Amygdala (tissue), 56 donors: Measurements from ENCODE around the gene KDM1A.
"Not testable (repeated sequence)": the region's sequence is repeated elsewhere in the genome, so short reads cannot be mapped to it uniquely, and the experiment has no call there.

Experiments used
- DNase-seq, 56 donors: peaks; one replicate each; lab custom pipeline; 2025; lab: John Stamatoyannopoulos, UW

KDM1A gene

GRCh38 chr1:23019094-23019862, at the start of gene KDM1A:
Gene KDM1A, plus strand, starts transcription at chr1:23019468. Its CDS starts 129 bp downstream, at chr1:23019597.
- DNase-seq: peak; percentile 53 to 98 (median 93)

GRCh38 chr1:22970096-22970495, 49.2 kb upstream of the KDM1A start:
- DNase-seq: no peak

- DNase-seq: no peak
Measured at GRCh38 chr1:22971161-22971560, 48.1 kb upstream of the KDM1A start.

- no peak for DNase-seq
Measured at GRCh38 chr1:22971611-22972405, 47.5 kb upstream of the KDM1A start.

- DNase-seq: no peak
Measured at GRCh38 chr1:22972760-22973159, 46.5 kb upstream of the KDM1A start, which contains the start of gene LACTBL1. Gene LACTBL1, minus strand, starts transcription at chr1:22972866. Its CDS starts 550 bp downstream, at chr1:22972316.

- no peak for DNase-seq
Measured at GRCh38 chr1:22975694-22976093, 43.6 kb upstream of the KDM1A start.

GRCh38 chr1:22976127-22976460, 43.2 kb upstream of the KDM1A start:
- DNase-seq: no peak

GRCh38 chr1:22976461-22977243, 42.6 kb upstream of the KDM1A start:
- DNase-seq: peak in 46 of 56 donors; percentile 1 to 70 (median 30)

- no peak for DNase-seq
Measured at GRCh38 chr1:22978299-22978698, 41.0 kb upstream of the KDM1A start.

GRCh38 chr1:22980471-22980790, 38.8 kb upstream of the KDM1A start:
- not testable (repeated sequence) for DNase-seq

- DNase-seq: no peak
Measured at GRCh38 chr1:22983944-22984343, 35.3 kb upstream of the KDM1A start.

- not testable (repeated sequence) for DNase-seq
Measured at GRCh38 chr1:22992384-22992783, 26.9 kb upstream of the KDM1A start.

GRCh38 chr1:22993220-22993795, 26.0 kb upstream of the KDM1A start:
- not testable (repeated sequence) for DNase-seq

- DNase-seq: no peak
Measured at GRCh38 chr1:22995774-22996173, 23.5 kb upstream of the KDM1A start.

- DNase-seq: not testable (repeated sequence)
Measured at GRCh38 chr1:22997528-22997927, 21.7 kb upstream of the KDM1A start.

- not testable (repeated sequence) for DNase-seq
Measured at GRCh38 chr1:23000133-23000532, 19.1 kb upstream of the KDM1A start.

- not testable (repeated sequence) for DNase-seq
Measured at GRCh38 chr1:23002218-23002617, 17.1 kb upstream of the KDM1A start.

GRCh38 chr1:23004112-23004511, 15.2 kb upstream of the KDM1A start:
- no peak for DNase-seq

- DNase-seq: not testable (repeated sequence)
Measured at GRCh38 chr1:23004769-23005168, 14.5 kb upstream of the KDM1A start.

GRCh38 chr1:23007106-23007505, 12.2 kb upstream of the KDM1A start:
- DNase-seq: no peak

- no peak for DNase-seq
Measured at GRCh38 chr1:23008901-23009300, 10.4 kb upstream of the KDM1A start.
